Neuron (in vitro differentiated cells): ENCODE data around the gene AFAP1L1.

Experiments
- H2AFZ ChIP-seq: one replicate; pipeline ENCODE4 v1.6.1; 2013; ENCODE audit warnings: low read depth, mild to moderate bottlenecking, inconsistent platforms, low read length, moderate library complexity
- H3K27me3 ChIP-seq: one replicate; pipeline ENCODE4 v1.6.1; 2013; ENCODE audit warnings: low read length; ENCODE audit not compliant: insufficient read depth
- H3K36me3 ChIP-seq: one replicate; pipeline ENCODE4 v1.6.1; 2013; ENCODE audit warnings: low read length; ENCODE audit not compliant: insufficient read depth
- H3K4me1 ChIP-seq: one replicate; pipeline ENCODE4 v1.6.1; 2013; ENCODE audit warnings: low read length; ENCODE audit not compliant: insufficient read depth
- H3K4me3 ChIP-seq: 2 replicates; pipeline ENCODE4 v1.5.1; 2013; ENCODE audit warnings: mild to moderate bottlenecking, low read length, moderate library complexity
- H3K9me3 ChIP-seq: one replicate; pipeline ENCODE4 v1.6.1; 2013; ENCODE audit warnings: low read length

Gene AFAP1L1

DNA sequence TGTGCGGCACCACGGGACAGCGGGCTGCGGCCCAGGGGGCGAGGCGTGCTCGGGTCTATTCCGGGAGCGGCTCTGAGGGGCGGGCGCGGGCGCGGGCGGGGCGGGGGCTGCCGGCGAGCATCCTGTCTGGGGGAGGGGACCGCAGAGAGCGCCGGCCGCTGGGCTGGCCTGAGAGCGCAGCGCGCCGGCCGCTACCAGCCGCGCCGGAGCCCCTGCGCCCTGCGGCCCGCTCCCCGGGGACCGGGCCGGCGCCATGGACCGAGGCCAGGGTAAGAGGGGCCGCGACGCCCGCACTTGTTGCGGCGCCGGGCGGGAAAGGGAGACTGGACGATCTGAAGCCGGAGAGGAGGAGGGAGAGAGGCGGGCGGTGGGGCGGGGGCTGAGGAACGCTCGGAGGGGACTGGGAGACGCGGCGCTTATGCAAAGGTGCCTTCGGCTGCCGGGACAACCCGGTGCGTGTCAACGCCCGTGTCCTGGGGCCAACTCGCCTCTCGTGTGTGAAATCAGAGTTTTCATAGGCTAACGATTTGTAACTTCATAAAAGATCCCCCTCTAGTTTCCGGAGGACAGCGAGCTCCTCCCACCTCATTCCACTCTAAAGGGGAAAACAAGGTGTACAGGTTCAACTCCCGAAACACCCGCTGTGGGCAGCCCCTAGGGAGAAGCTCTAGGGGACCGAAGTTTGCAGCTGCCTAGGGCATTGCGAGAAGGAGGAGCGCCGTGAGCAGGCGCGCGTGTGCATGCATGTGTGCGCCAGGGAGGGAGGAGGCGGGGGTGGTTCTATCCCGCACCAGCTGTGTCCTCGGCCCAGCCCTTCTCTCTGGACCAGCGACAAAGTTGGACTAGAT lies at the start of gene AFAP1L1:
Gene AFAP1L1, plus strand, starts transcription at position 144 of the 848 bp plus-strand sequence. Its CDS starts 110 bp downstream, at position 254.
- Histone ChIP-seq H3K4me3 (peak within 1 kb of the TSS; percentile 45), H3K4me1 (peaks cover 8% of the 10 kb centered on the region), H3K27me3 (peaks cover 47% of the 10 kb centered on the region), H3K36me3 (no peaks in the 10 kb centered on the region), H2AFZ (peak within 1 kb of the TSS; percentile 94), H3K9me3 (no peaks in the 10 kb centered on the region)

DNA sequence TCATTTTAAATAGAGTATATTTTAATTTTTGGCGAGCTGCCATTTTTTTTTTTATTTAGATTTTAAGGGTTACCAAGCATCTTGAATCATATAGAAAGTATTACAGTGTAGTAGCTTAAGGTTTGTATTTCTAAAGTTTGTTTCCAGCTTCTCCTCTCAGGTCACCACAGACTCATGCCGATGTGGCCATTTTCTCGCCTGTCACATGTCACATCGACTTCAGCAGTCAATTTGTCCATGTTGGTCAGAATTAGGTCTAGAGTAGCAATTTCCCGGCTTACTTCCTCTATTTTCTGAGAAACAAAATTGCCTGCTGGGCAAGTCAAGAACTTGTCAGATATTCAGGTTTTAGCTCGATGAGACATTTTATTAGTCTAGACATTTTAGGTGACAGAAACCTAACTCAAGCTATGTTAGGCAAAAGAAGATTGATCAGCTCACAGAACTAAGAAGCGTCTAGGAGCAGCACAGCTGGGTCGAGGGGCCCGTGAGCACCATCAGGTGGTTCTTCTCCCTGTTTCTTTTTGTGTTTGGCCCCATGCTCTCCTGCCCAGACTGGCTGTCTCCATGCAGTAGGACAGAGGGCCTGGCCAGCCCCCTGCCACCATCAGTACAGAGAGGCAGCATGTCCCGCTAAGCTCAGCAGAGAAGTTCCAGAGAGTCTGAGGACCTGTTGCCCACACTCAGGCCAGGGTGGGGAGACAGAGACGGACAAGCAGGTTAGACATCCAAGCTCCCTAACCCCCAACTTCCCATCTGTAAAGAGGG lies 48.4 kb upstream of the AFAP1L1 start:
- Histone ChIP-seq H3K27me3 (no peaks in the 10 kb centered on the region), H3K4me3 (no peak overlapping the region), H3K36me3 (no peaks in the 10 kb centered on the region)

DNA sequence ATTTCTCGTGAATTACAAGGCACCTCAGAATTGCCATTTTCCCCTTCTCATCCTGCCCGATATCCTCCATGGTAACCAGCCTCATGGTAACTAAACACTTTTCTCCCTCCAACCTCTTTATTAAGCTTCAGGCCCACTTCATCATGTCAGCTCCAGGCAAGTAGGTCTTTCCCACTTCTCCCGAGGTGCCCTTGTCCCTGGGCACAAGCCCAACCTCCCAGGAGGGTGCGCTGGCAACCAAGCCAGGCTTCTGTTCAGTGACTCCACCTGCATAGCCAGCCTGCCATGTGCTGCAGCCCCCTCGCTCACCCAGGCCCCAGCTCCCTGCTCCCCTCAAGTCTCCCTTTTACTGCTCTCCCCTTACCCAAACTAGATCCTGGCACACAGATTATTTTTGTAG lies 47.4 kb upstream of the AFAP1L1 start:
- Histone ChIP-seq H3K9me3 (no peaks in the 10 kb centered on the region), H3K4me1 (no peaks in the 10 kb centered on the region), H2AFZ (no peak overlapping the region), H3K36me3 (no peaks in the 10 kb centered on the region), H3K4me3 (no peak overlapping the region), H3K27me3 (no peaks in the 10 kb centered on the region)

More for the DNA sequence above, 48.4 kb upstream of the AFAP1L1 start:
- H3K4me1 ChIP-seq, result no peaks in the 10 kb centered on the region
- no peaks in the 10 kb centered on the region for H3K9me3 ChIP-seq
- no peak overlapping the region for H2AFZ ChIP-seq

GRCh38 chr5:149227168-149227826 lies 44.4 kb upstream of the AFAP1L1 start:
- H2AFZ ChIP-seq, result no peak overlapping the region
- no peaks in the 10 kb centered on the region for H3K27me3 ChIP-seq
- no peaks in the 10 kb centered on the region for H3K4me1 ChIP-seq
- H3K36me3 ChIP-seq, result no peaks in the 10 kb centered on the region
- H3K4me3 ChIP-seq, result no peak overlapping the region
- no peaks in the 10 kb centered on the region for H3K9me3 ChIP-seq

DNA sequence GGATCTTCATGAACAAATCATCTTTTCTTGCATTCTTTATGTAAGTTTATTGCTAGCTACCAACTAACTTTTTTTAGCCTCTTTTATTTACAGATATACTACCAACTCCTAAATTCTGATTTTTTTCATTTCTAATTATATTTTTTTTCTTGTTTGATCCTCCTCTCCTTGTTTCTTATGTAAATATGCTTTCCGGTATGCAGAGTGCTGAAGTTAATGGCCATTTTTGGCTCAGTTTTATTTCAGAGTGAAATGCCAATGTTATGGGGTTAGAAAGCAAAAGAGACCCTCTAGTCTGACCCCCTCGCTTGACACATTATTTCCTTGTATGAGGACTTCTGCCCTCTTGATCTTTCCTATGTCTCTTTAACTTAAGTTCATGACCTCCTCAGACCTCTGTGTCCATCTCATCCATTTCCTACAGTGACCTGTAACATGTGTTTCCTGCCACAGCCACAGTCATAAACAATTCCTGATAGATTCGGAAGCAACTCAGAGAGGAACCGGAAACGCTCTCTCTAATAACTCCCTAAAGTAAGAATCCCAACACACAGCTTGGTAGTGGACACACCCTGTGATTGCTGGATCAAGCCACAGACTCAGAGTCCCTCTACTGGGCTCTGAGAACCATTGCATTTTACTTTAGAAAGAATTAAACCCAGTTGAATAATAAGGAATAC lies 42.9 kb upstream of the AFAP1L1 start:
- Histone ChIP-seq H3K4me1 (no peaks in the 10 kb centered on the region), H3K4me3 (no peak overlapping the region), H3K27me3 (no peaks in the 10 kb centered on the region), H2AFZ (no peak overlapping the region), H3K9me3 (no peaks in the 10 kb centered on the region), H3K36me3 (no peaks in the 10 kb centered on the region)

- Histone ChIP-seq H3K9me3 (no peaks in the 10 kb centered on the region), H3K4me3 (no peak overlapping the region), H3K27me3 (no peaks in the 10 kb centered on the region), H3K4me1 (no peaks in the 10 kb centered on the region), H2AFZ (no peak overlapping the region), H3K36me3 (no peaks in the 10 kb centered on the region)
Observed at GRCh38 chr5:149229298-149229937, 42.2 kb upstream of the AFAP1L1 start.

GRCh38 chr5:149235841-149236240 lies 35.8 kb upstream of the AFAP1L1 start:
- Histone ChIP-seq H3K27me3 (peaks cover 5% of the 10 kb centered on the region), H2AFZ (no peak overlapping the region), H3K4me3 (no peak overlapping the region), H3K4me1 (no peaks in the 10 kb centered on the region), H3K9me3 (no peaks in the 10 kb centered on the region), H3K36me3 (no peaks in the 10 kb centered on the region)

- Histone ChIP-seq H2AFZ (no peak overlapping the region), H3K4me1 (no peaks in the 10 kb centered on the region), H3K27me3 (peaks cover 5% of the 10 kb centered on the region), H3K9me3 (no peaks in the 10 kb centered on the region), H3K4me3 (no peak overlapping the region), H3K36me3 (no peaks in the 10 kb centered on the region)
Observed at GRCh38 chr5:149237662-149238061, 34.0 kb upstream of the AFAP1L1 start.

- Histone ChIP-seq H3K9me3 (no peaks in the 10 kb centered on the region), H3K36me3 (no peaks in the 10 kb centered on the region), H3K27me3 (peaks cover 5% of the 10 kb centered on the region), H3K4me3 (no peak overlapping the region), H3K4me1 (no peaks in the 10 kb centered on the region), H2AFZ (no peak overlapping the region)
Observed at GRCh38 chr5:149238540-149238939, 33.1 kb upstream of the AFAP1L1 start.

DNA sequence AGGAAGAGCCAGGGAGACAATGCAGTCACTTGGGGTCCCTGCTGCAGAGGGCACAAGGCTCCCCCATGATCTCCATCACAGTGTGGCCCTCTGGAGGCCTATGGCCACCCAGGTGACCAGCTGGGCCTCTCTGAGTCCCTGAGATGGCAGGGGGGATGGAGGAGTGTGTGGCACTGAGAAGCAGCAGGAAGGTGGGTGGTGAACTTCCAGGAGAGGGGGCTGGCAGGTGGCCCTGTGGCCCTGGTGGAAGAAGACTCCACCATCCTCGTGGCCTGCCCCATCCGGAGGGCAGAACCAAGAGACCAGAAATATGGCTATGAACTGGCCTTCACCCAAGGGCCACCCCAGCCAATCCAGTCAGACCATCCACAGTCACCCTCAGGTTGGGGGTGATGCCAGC lies 31.7 kb upstream of the AFAP1L1 start:
- Histone ChIP-seq H3K4me1 (no peaks in the 10 kb centered on the region), H3K27me3 (peaks cover 5% of the 10 kb centered on the region), H2AFZ (no peak overlapping the region), H3K4me3 (no peak overlapping the region), H3K36me3 (no peaks in the 10 kb centered on the region), H3K9me3 (no peaks in the 10 kb centered on the region)

DNA sequence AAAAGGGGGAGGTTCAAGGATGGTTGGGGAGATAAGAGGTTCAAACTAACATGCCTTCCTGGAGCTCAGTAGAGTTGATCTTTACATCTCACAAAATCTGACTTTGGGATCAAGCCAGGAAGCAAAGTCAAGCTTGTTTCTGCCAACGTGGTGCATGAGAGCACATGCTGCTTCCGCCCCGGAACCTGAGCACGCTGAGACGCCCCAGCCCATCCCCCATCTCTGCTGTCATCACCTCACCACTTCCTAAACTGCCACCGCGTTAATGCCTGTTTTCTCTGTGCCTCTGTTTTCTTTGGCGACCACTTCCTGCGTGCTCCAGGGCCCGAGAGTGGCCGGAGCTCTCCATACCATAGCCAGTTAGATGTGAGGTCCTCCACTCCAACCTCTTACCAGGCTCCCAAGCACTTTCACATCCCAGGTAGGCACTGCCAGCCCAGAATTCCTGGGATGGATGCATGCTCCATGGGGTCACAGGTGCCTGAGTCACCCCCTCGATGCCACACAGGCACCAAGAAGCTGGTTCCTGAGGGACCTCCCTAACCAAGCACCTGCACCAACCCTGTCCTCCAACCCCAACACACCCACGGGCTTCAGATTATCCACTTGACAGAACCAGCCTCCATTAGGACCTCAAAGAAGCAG lies 31.2 kb upstream of the AFAP1L1 start:
- no peak overlapping the region for H2AFZ ChIP-seq
- no peaks in the 10 kb centered on the region for H3K9me3 ChIP-seq
- H3K4me1 ChIP-seq, result no peaks in the 10 kb centered on the region
- H3K4me3 ChIP-seq, result no peak overlapping the region
- no peaks in the 10 kb centered on the region for H3K36me3 ChIP-seq
- peaks cover 5% of the 10 kb centered on the region for H3K27me3 ChIP-seq

GRCh38 chr5:149242339-149242738 lies 29.3 kb upstream of the AFAP1L1 start:
- H3K36me3 ChIP-seq, result no peaks in the 10 kb centered on the region

More at GRCh38 chr5:149242339-149242738, 29.3 kb upstream of the AFAP1L1 start:
- Histone ChIP-seq H3K4me1 (no peaks in the 10 kb centered on the region), H3K9me3 (no peaks in the 10 kb centered on the region), H3K4me3 (no peak overlapping the region), H2AFZ (no peak overlapping the region), H3K27me3 (no peaks in the 10 kb centered on the region)
